GM18520 (cell line): ENCODE results near the gene RAD51D.
"Not testable (repeated sequence)": the region's sequence is repeated elsewhere in the genome, so short reads cannot be mapped to it uniquely, and the experiment has no call there.

Experiments used
- ATAC-seq: cut with Tn5 transposase; IDR thresholded peaks from one replicate; pipeline ENCODE4 v1.9.1; 2021; ENCODE audit not compliant: unreplicated experiment

The RAD51D gene

GRCh38 chr17:35069311-35069710 lies 50.3 kb downstream of the RAD51D start:
- no peak for ATAC-seq

DNA sequence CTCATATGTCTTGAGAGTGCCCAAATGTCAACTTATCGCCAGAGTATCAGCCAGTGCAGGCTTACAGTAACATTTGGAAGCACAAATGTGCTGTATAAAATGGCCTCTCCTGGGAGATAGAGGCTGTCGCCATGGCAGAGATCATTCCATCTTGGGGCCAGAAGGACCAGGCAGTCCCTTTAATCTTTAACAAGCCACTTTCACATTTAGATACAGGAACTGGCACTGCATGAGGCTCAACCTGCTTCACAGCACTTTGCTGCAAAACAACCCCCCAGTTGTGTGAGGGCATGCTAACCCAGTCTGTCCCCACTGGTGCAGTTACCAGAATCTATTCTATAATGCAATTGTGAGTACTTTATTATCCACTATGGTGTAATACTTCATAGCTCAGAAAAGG lies 51.4 kb downstream of the RAD51D start:
- no peak for ATAC-seq

DNA sequence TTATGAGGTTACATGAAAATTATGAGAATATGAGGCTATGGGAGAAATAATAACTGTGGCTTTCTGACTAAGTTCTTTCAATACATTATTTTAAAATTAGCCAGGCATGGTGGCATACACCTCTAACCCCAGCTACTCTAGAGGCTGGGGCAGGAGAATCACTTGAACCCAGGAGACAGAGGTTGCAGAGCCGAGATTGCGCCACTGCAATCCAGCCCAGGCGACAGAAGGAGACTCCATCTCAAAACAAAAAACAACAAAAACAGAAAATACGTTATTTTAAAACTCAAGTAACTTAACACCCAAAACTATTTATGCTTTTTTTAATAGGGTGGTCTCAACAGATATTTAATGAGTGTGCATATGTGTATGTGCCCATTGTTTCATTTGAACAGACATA lies 53.8 kb downstream of the RAD51D start:
- no peak for ATAC-seq

DNA sequence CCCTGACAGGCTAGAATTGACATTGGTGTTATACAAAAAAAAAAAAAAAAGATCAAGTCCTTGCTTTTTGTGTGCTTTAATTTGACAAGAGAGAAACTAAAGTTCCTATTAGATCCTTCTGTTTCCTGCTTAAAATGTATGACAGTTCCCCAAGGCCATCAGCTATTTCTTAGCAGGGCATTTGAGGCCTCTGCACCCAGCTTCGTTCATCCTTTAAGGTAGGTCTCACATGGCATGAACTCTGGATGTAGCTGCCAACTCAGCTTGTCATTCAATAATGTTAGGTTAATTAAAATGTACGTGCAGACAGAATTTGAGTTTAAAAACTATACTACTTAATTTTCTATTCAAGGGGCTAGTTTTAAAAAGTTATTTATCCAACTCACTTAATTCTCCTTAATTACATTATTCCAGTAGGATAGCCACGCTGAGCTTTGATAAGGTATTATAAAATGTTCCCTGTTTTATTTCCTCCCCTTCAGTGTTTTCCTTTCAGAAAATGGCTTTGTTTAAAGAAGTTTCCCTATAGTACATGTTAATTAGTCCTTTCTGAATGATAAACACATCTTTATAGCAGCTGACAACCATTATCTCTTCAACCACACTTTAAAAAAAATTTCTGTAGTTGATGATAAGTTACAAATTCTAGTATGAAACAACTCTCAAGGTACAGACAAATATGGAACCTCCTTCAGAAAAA lies 55.0 kb downstream of the RAD51D start:
- no peak for ATAC-seq

- ATAC-seq, result peak; percentile 69
These were observed 56.0 kb downstream of the RAD51D start, which contains the start of gene RFFL for GRCh38 chr17:35063514-35064223. Gene RFFL (minus strand): TSS chr17:35063707. CDS start chr17:35026553, 37,154 bp downstream.

DNA sequence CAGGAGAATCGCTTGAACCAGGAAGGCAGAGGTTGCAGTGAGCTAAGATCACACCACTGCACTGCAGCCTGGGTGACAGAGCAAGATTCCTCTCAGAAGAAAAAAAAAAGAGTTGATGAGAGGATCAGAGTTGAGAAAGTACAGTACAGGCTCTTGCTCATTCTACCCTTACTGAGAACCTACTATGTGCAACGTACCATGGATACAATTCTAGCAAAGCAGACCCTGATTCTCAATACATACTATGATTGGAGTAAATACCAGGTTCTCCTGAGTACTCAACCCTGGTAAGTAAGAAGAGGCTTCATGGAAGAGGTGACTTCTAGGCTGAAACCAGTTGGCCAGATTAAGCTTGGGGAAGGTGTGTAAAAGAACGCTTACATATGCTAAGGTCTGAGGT lies 57.4 kb downstream of the RAD51D start:
- ATAC-seq, result no peak

- ATAC-seq, result no peak
These were observed 62.2 kb downstream of the RAD51D start for GRCh38 chr17:35057332-35057915.

- ATAC-seq, result no peak
These were observed 63.6 kb downstream of the RAD51D start for GRCh38 chr17:35056013-35056412.

GRCh38 chr17:35053204-35053603 lies 66.5 kb downstream of the RAD51D start:
- ATAC-seq, result no peak

- ATAC-seq, result no peak
These were observed 66.9 kb downstream of the RAD51D start for GRCh38 chr17:35052780-35053179.

DNA sequence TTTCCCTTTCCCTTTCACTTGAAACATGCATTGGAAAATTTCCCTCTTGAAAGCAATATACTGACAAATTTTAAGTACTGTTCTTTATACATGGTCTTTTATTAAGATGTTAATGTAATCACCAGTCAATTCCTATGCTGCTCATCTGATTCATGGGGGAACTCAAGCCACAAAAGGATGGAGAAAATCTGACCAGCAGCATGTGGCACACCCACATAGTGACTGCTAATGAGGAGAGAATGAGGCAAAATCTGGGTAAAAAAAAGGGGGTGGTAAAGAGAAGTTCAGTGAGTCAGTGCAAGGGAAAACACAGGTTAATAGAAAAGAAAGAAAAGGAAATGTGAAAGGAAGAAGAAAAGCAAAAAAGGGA lies 67.4 kb downstream of the RAD51D start:
- ATAC-seq, result no peak

- ATAC-seq, result no peak
These were observed 68.0 kb downstream of the RAD51D start for GRCh38 chr17:35051579-35052240.

GRCh38 chr17:35051183-35051578 lies 68.5 kb downstream of the RAD51D start:
- ATAC-seq, result peak; percentile 44

GRCh38 chr17:35050170-35050569 lies 69.5 kb downstream of the RAD51D start:
- no peak for ATAC-seq

GRCh38 chr17:35048685-35049379 lies 70.8 kb downstream of the RAD51D start:
- ATAC-seq, result no peak

GRCh38 chr17:35046740-35047283 lies 72.8 kb downstream of the RAD51D start:
- no peak for ATAC-seq

DNA sequence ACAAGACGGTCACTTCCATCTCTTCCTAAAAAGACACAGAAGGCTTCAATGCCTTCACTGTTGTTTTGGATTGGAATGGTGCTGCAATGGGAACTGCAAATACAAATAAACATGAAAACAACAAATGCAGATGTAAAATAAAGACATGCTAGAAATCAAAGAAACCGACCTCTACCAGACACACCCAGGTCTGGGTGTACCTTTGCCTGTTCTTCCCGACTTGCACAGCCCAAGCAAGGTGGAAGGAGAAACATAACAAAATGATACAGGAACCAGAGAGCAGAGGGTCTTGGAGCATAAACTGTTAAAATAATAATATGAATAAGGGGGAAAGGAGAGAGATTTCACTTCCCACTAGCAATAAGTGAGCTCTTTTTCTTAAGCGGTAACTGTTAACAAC lies 73.4 kb downstream of the RAD51D start:
- no peak for ATAC-seq

DNA sequence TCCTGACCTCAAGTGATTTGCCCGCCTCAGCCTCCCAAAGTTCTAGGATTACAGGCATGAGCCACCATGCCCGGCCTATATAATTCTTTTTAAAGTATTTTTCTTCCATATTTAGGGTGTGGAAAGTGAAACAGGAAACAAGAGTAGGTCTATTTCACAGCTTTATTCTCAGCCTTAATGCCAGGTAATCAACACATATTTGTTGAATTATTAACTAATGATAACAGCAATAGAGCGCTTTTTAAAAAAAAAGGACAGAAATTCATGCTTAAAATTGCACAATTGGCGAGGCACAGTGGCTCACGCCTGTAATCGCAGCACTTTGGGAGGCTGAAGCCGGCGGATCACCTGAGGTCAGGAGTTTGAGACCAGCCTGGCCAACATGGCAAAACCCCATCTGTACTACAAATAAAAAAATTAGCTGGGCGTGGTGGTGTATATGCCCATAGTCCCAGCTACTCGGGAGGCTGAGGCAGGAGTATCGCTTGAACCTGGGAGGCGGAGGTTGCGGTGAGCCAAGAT lies 74.1 kb downstream of the RAD51D start:
- ATAC-seq, result not testable (repeated sequence)

DNA sequence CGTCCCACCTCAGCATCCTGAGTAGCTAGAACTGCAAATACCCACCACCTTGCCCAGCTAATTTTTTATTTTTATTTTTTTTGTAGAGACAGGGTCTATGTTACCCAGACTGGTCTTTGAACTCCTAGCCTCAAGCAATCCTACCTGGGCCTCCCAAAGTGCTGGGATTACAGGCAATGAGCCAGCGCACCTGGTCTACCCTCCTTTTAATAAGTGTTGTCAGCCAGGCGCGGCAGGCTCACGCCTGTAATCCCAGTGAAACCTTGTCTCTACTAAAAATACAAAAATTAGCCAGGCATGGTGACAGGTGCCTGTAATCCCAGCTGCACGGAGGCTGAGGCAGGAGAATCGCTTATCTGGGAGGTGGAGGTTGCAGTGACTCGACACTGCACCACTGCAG lies 75.5 kb downstream of the RAD51D start:
- no peak for ATAC-seq
